Activated CD4-positive, alpha-beta T cell treated with anti-CD3 and anti-CD28 coated beads, Interleukin-2, amount 50 U/mL, for 16 hours (primary cell): ENCODE measurements around the gene ERBB2.

ENCODE experiments used
- DNase-seq: peaks from one replicate; pipeline ENCODE4 v3.0.0-alpha.2; 2020

ERBB2 gene

DNA sequence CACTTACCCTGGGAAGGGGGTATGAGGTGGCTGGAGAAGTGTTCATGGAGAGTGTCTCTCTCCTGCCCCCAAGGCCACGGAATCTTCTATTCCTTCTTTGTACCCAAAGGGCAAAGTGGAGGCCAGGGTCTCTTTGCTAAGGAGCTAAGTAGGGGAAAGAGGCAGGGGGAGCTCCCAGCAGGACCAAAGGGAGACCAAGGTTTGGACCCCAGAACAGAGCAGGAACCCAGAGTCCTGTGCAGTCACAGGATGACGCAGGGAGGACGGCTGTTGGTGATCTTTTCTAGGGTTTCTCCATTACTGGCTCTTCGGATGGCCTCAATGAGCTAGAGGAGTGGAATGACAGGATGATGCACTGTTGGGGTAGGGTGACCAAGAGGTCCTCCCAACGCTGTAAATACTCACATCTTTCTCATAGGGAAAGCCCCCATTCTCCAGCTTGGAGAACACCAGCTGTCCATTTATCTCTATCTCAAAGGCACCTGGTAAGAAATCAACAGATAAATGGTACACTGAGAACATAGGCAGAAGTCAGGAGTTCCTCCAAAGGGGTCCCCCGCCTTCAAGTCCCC lies 29.5 kb downstream of the ERBB2 start:
- no peak for DNase-seq

DNA sequence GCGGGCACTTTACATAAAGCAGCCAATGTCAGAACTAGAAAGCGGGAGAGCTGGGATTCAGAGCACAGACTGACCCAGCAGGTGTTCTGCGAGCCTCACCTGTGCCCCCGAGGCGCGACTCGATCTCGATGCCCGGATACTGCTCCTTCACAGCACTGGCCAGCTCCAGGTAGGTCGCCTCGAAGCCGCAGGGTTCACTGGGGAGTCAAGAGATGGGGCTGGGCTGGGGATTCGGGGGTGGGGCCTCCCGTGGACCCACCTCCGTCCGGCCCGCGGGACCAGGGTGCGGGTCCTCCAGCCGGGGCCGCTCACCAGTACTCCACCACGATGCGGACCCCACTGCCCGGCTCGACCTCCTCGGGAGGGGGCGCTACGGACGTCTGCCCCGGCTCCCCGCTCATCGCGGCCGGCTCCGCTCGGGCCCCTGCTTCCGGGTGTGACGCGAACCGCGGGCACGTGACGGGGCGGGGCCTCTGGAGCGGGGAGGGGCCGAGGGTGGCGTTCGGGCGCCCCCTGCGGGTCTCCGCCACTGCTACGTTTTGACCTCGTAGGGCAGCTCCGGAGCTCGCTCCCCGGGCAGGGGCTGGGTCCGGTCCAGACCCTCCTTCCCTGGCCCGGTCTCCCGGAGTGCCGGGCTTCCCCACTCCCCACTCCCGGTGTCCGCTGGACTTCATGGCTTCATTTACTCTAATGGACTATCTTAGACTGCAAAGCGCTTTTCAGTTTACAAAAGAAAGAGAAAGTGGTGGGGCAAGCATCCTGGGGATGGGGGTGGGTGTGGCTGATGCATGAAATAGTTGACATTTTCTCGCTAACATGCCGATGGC lies 30.4 kb downstream of the ERBB2 start, which contains the start of gene MIEN1:
TSS of gene MIEN1 (minus strand) at position 438 of the 827 bp plus-strand sequence. CDS start at position 401, 37 bp downstream.
- peak; percentile 94 for DNase-seq

DNA sequence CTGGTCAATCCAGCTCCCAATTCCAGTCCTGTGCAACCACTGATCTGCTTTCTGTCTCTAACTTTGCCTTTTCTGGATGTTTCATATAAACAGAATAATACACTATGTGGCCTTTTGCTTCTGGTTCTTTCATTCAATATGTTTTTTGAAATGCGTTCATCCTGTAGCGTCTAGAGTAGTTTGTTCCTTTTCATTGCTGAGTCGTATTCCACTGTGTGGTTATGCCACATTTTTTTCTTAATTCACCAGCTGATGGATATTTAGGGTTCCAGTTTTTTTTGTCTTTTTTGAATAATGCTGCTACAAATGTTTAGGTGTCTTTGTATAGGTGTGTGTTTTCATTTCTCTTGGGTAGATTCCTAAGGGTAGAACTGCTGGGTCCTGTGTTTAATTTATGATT lies 32.7 kb downstream of the ERBB2 start:
- DNase-seq = no peak

DNA sequence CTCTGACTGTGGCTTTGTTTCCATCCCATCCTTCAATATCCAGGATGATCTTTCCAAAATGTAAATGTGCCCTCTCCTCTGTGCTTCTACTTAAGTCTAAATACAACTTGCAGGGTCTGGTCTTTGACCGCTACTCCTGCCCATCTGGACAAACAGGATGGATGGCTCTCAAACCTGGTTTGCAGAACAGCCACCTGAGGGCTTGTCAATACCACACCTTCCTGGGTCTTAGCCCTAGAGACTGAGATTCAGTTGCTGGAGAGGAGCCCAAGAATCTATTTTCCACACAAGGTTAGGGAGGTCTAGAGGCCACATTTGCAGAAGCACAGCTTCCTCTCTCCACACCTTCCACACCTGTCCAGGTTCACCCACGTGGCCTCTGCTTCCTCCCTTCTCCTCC lies 36.0 kb downstream of the ERBB2 start:
- no peak for DNase-seq

DNA sequence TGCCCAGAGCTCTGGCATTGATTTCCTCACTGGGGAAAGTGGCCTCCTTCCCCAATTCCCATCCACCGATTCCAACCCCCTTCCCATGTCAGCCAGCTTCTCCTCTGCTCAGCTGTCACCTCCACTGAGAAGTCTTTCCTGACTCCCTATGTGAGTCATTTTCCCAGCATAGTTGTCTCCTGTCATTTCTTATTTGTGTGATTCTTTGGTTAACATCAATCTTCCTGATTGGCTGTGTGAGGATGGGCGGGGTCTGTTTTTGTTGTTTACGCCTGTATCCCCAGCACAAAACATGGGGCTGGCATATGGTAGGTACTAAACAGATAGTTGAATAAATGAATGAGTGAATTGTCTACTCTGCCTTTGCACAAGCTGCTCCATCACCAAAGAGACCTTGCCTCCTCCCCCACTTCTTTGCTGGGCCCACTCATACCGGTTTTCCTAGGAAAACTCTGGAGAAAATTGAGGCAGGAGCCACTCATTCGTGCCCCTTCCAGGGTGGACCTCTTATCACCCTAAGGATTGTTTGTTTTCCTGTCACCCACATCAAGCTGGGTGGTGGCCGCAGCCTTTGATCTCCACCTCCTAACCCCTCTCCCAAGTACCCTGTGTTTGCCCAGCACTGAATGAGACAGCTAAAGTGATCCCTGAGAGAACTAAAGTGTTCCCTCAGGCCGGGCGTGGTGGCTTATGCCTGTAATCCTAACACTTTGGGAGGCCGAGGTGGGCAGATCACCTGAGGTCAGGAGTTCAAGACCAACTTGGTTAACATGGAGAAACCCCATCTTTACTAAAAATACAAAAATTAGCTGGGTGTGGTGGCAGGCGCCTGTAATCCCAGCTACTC lies 36.7 kb downstream of the ERBB2 start:
- no peak for DNase-seq

DNA sequence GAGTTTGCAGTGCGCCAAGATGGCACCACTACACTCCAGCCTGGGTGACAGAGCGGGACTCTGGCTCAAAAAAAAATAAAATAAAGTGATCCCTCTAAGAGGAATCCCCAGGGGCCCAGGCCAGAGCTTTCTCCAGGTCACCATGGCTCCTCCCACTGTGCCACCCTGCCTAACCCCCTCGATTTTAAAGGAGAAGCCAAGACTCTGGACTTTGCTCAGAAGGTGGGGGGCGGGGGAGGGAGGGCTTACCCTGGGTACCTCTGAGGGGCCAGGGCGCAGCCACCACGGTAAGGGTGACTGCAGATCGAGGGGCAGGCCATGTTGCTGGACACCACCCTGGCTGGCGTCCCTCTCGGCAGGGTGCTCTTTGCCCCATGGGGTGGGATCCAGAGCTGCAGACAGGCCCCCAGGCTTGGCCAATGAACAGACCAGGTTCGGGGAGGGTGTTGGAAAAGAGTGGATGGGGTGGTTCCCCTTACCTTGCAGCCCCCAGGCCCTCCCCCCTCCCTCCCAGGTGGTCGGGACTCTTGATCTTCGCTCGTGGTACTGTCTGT lies 37.4 kb downstream of the ERBB2 start:
- DNase-seq = no peak

DNA sequence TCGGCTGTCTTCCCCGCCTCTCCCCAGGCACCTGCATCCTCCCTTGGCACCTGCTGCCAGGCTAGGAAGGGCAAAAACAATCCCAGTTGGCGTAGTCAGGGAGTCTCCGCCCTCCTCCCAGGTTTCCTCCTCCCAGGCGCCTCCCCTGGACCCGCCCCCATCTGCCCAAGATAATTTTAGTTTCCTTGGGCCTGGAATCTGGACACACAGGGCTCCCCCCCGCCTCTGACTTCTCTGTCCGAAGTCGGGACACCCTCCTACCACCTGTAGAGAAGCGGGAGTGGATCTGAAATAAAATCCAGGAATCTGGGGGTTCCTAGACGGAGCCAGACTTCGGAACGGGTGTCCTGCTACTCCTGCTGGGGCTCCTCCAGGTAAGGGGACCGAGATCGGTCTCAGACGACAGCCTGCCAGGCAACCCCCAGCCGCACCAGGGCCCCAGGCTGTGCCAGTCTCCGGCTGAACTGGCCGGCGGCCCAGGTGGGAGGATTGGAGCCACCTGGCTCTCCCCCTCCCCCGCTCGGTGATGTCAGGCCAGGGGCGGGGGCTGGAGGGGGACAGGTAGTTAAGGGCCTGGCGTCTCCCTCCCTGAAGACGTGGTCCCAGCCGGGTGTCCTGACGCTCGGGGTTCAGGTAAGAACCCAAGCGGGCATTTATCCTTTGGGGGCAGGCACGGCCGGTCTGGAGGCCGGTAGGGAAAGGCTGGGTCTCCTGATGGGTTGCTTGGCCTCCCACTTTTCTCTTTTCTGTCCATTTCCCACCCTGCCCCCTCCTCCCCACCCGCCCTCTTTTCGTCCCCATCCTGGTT lies 38.1 kb downstream of the ERBB2 start, which contains the start of gene GRB7:
TSS of gene GRB7 (plus strand) at position 179 of the 808 bp plus-strand sequence. CDS start 4,364 bp downstream, outside the sequence.
- DNase-seq = no peak

DNA sequence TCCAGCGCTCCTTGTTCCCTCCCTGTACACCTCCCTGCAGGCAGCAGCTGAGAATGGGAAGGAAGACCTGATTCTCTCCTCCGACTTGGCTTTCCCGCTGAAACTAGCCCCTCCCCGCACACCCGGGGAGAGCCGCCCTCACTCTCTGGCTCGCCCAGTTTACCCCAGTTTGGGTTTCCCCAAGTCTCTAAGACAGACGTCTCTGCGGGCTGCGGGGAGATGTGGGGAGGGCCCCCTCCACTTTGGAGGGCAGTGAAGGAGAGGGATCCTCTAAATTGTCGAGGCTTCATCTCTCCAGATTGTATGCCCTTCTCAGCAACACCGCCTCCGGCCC lies 38.7 kb downstream of the ERBB2 start:
- no peak for DNase-seq

DNA sequence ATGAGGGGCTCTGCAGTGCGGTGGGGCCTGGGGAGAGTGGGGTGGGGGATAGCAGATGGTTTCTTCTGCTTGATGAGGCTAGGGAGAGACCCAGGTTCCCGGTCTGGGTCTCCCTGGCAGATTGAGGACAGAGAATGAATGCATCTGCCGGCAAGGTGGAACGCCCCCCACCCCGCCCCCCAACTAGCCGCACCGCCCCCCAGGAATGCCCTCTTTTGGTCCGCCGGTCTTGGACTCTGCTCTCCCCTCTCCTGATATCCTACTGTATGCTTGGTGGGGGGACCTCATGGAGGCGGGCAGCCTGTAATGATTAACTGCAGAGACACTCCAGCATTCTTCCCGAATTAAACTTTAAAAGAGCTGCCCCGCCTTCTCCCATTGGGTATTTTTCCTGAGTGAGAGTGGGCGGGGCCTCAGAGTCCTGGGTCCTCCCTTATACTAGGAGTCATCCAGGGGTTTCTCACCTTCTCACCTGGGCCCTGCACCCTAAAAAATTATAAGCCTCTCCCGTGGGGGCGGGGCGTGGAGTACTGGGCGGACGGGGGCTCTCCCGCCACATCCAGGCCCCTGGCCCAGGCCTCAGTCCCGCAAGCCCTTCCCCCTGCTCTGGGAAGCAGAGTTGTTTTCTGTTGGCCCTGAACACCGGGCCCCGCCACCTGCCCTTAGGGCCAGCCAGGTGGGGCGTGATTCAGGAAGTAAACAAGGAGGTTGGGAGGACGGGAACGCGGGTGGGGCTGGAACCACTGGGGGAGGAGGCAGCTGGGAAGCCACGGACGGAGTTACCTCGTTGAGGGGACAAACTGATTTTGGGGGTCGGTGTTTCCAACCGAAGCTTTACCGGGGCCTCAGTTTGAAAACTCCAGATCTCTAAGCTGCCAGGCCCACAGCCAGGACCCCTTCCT lies 39.4 kb downstream of the ERBB2 start:
- no peak for DNase-seq

DNA sequence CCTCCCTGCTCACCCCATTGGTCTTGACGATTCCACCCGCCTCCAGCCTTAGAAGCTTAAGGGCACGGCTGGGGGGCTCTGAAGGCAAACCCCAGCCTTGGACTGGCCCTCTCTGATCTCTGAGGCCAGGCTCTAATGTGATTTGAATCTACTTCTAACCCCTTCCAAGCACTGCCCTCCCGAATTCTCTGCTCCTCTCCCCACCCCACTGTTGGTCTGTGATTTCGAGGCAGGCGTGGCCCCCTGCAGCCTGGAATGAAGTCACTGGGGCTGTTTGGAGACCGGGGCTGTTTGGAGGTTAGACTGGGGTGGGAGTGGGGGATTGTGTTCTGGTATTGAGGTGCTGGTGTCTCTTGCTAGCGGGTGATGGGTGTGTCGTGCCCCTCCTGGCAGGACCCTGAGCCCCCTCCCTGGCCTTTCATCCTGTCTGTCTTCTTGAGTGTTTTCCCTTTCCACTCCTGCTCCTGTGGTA lies 40.1 kb downstream of the ERBB2 start:
- DNase-seq = no peak

DNA sequence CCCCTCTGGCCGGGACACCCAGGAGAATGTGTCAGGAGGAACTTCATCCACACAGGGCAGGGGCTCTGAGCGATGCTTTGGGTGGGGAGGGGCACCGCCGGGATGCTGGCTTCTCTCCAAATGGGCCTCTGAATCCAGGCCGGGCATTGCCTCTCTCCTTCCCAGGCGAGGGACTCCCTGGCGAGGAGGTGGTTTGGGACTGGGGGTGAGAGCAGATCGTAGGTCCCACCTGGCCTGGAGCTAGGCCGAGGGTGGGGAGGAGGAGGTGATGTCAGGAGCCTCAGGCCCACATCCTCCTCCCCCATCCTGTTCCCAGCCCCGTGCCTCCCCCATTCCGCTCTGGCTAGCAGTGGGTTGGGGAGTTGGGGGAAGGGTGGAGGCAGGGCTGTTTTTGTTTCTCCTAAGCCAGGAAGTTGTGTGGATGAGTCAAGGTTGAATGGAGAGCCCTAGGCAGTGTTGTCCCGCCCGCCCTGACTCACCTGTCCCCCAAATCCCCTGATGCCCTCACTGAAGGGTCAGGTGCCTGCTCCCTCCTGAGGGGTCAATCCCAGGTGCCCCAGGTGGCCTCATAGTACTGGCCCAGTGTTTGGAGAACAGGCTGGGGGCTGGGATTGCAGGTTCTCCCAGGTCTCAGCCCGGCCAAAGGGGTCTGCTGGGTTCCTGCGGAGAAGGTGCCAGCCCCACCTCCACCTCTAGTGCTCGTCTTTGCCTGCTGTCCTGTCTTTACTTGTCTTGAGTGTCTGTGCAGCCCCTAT lies 40.7 kb downstream of the ERBB2 start:
- DNase-seq = no peak

DNA sequence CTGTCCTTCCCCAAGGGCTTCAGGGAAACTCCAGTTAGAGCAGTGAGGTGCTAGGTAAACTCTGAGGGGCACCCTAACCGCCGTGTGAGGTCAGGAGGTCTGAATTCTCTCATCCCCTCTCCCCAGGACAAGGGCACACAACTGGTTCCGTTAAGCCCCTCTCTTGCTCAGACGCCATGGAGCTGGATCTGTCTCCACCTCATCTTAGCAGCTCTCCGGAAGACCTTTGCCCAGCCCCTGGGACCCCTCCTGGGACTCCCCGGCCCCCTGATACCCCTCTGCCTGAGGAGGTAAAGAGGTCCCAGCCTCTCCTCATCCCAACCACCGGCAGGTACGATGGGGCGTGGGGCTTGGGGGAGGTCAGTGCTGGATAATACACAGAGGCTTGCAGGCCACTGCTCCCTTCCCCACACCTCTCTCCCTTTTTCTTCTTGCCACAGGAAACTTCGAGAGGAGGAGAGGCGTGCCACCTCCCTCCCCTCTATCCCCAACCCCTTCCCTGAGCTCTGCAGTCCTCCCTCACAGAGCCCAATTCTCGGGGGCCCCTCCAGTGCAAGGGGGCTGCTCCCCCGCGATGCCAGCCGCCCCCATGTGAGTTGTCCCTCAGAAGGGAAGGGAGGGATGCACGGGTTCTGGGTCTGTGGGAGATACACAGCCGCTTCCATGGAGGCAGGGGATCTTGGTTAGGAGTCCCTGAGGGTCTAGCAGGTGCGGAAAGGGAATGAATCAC lies 42.4 kb downstream of the ERBB2 start:
- DNase-seq = no peak

DNA sequence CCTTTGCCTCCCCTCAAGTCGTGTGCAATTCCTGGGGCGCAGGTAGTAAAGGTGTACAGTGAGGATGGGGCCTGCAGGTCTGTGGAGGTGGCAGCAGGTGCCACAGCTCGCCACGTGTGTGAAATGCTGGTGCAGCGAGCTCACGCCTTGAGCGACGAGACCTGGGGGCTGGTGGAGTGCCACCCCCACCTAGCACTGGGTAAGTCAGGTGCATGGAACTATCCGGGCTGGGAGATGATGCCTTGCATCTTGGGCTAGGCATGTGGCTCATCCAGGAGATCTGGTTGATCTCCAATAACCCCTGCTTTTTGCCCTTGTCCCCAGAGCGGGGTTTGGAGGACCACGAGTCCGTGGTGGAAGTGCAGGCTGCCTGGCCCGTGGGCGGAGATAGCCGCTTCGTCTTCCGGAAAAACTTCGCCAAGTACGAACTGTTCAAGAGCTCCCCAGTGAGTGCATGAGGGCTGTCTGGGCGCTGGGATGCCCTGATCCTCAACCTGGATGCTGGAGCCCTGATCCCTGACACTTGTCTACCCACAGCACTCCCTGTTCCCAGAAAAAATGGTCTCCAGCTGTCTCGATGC lies 43.1 kb downstream of the ERBB2 start:
- DNase-seq = no peak

DNA sequence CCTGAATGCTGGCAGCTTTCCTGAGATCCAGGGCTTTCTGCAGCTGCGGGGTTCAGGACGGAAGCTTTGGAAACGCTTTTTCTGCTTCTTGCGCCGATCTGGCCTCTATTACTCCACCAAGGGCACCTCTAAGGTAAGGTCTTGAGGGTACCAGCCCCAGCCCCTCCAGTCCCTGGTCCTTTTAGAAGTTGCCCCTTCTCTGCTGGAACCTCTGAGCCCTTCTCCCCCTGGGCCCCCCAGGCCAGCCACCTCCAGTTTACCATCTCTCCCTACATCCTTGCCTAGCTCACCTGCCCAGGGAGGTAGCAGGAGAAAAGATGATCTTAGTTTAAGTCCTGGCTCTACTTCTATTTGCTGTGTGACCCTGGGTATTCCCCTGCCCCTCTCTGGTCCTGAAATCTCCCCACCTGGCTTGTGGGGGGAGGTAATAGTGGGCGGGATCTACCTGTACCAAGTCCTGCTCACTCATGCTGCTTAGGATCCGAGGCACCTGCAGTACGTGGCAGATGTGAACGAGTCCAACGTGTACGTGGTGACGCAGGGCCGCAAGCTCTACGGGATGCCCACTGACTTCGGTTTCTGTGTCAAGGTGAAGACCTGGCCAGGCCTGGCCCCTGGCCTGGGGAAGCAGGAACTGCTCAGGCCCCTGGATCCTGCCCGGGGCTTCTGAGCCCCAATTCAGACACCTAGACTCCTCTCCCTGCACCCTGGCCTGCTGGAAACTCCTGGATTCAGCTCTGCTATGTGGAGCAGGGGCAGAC lies 44.4 kb downstream of the ERBB2 start:
- no peak for DNase-seq

DNA sequence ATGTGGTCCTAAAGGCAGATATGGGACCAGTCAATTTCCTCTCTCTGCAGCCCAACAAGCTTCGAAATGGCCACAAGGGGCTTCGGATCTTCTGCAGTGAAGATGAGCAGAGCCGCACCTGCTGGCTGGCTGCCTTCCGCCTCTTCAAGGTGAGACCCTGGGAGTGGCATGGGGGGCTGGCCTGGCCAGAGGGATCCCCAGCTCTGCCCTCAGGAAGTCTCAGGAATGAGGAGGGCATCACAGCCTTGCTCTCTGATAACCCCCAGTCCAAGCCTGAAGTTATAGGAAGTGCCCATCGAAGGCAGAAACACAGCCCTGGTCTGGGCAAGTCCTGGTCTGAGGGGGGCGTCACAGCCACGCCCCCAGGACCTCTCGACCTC lies 45.0 kb downstream of the ERBB2 start:
- DNase-seq = no peak

DNA sequence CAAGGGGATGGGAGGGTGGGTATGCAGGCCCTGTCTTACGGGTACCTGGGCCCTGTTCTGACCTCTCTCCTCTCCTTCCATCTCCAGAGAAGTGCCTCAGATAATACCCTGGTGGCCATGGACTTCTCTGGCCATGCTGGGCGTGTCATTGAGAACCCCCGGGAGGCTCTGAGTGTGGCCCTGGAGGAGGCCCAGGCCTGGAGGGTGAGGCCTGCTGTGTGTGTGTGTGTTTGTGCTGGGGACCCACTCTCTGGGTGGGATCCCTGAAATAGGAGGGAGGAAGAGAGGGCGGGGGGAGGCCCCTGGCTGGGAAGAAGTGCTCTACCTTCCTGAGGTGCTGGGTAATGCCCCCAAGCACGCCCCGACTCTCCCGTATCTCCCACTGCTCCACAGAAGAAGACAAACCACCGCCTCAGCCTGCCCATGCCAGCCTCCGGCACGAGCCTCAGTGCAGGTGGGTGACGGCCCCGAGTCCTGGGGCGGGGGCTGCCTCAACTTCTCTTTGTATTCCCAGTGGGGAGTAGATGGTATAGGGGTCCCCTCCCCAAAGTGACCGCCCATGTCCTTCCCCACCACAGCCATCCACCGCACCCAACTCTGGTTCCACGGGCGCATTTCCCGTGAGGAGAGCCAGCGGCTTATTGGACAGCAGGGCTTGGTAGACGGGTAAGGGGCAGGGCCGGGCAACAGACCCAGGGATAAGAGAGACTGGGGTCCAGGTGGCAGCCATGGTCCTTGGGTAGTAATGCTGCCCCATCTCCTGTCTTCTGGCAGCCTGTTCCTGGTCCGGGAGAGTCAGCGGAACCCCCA lies 45.7 kb downstream of the ERBB2 start:
- DNase-seq = no peak

DNA sequence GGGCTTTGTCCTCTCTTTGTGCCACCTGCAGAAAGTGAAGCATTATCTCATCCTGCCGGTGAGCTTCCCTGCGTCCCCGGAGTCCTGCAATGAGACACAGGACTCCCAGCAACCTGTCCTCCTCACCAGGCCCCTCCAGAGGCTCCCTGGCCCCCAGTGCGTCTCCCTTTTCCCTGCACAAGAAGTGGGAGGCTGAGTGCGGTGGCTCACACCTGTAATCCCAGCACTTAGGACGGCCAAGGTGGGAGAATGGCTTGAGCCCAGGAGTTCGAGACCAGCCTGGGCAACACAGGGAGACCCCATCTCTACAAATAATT lies 46.2 kb downstream of the ERBB2 start:
- no peak for DNase-seq

DNA sequence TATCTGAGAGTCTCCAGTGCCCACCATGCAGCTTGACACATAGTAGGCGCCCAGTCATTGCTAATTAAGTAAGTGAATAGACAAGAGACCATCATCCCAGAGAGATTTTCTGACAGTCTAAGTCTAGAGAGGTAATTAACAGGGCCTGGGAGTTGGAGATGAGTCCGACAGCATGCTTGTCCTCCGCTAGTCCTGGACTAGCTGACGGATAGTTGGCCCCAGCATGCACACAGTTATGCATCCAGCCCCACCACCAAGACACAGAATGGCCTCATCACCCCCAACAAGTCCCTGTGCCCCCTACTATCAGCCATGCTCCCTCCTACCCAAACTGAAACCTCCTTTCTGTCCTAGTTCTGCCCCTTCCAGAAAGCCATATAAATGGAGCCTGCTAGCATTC lies 47.9 kb downstream of the ERBB2 start:
- no peak for DNase-seq
